DMS79 treated with DMSO at 0.1 percent for 48 hours (cell line): ENCODE measurements around the gene ZDHHC14.
"Not testable (repeated sequence)": the region's sequence is repeated elsewhere in the genome, so short reads cannot be mapped to it uniquely, and the experiment has no call there.

Experiments used
- DNase-seq: peaks from one replicate; lab custom pipeline; 2025; lab: John Stamatoyannopoulos, UW

ZDHHC14 gene

GRCh38 chr6:157443066-157443800, 62.2 kb downstream of the ZDHHC14 start:
- no peak for DNase-seq

GRCh38 chr6:157445277-157446009, 64.5 kb downstream of the ZDHHC14 start:
- no peak for DNase-seq

- DNase-seq: no peak
Observed at GRCh38 chr6:157447735-157448134, 66.7 kb downstream of the ZDHHC14 start.

GRCh38 chr6:157449610-157450009, 68.6 kb downstream of the ZDHHC14 start:
- DNase-seq: no peak

GRCh38 chr6:157450931-157451742, 70.1 kb downstream of the ZDHHC14 start:
- no peak for DNase-seq

- no peak for DNase-seq
Observed at GRCh38 chr6:157452096-157452495, 71.1 kb downstream of the ZDHHC14 start.

GRCh38 chr6:157453131-157453530, 72.1 kb downstream of the ZDHHC14 start:
- DNase-seq: no peak

- DNase-seq: no peak
Observed at GRCh38 chr6:157453978-157454377, 73.0 kb downstream of the ZDHHC14 start.

- no peak for DNase-seq
Observed at GRCh38 chr6:157454762-157455714, 74.0 kb downstream of the ZDHHC14 start.

- DNase-seq: no peak
Observed at GRCh38 chr6:157455731-157456523, 74.9 kb downstream of the ZDHHC14 start.

- DNase-seq: no peak
Observed at GRCh38 chr6:157456524-157456829, 75.5 kb downstream of the ZDHHC14 start.

GRCh38 chr6:157457787-157458186, 76.8 kb downstream of the ZDHHC14 start:
- no peak for DNase-seq

- no peak for DNase-seq
Observed at GRCh38 chr6:157459327-157459726, 78.3 kb downstream of the ZDHHC14 start.

- DNase-seq: no peak
Observed at GRCh38 chr6:157460182-157460999, 79.4 kb downstream of the ZDHHC14 start.

- DNase-seq: no peak
Observed at GRCh38 chr6:157461000-157461915, 80.3 kb downstream of the ZDHHC14 start.

GRCh38 chr6:157462956-157463742, 82.2 kb downstream of the ZDHHC14 start:
- no peak for DNase-seq

- DNase-seq: not testable (repeated sequence)
Observed at GRCh38 chr6:157463743-157464135, 82.7 kb downstream of the ZDHHC14 start.
